HG02623 (cell line): ENCODE data around the gene CAPN15.
"Not testable (repeated sequence)": the region's sequence is repeated elsewhere in the genome, so short reads cannot be mapped to it uniquely, and the experiment has no call there.

Source experiments
- ATAC-seq: cut with Tn5 transposase; IDR thresholded peaks from one replicate; pipeline ENCODE4 v1.9.1; 2021; ENCODE audit warnings: moderate library complexity; ENCODE audit not compliant: unreplicated experiment

CAPN15 gene

DNA sequence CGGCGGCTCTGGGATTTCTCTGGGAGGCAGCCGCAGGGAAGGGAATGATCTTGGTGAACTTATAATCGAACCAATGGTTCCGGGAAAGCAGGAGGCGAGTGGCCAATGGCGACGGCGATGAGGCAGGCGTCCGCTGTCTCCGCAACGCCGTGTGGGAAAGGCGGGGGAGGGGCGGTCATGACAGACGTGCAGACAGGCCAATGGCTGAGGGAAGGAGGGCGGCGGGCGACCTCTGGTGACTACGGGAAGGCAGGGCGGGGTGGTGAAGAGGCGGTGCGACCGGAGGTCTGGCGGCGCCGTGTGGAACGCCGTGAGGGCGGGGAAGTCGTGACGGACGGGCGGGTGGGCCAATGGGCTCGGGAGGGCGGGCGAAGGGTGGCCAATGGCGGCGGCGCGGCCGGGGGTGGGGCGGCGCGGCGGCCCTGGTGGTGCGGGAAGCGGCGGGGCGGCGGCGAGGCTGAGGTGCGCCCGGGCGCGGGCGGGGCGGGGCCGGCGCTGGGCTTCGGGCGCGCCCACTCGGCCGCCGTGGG lies 62.2 kb downstream of the CAPN15 start, which contains the start of gene RAB40C:
TSS of gene RAB40C (plus strand) at position 409 of the 530 bp plus-strand sequence. CDS start 226 bp downstream, outside the sequence.
- peak; percentile 69 for ATAC-seq

DNA sequence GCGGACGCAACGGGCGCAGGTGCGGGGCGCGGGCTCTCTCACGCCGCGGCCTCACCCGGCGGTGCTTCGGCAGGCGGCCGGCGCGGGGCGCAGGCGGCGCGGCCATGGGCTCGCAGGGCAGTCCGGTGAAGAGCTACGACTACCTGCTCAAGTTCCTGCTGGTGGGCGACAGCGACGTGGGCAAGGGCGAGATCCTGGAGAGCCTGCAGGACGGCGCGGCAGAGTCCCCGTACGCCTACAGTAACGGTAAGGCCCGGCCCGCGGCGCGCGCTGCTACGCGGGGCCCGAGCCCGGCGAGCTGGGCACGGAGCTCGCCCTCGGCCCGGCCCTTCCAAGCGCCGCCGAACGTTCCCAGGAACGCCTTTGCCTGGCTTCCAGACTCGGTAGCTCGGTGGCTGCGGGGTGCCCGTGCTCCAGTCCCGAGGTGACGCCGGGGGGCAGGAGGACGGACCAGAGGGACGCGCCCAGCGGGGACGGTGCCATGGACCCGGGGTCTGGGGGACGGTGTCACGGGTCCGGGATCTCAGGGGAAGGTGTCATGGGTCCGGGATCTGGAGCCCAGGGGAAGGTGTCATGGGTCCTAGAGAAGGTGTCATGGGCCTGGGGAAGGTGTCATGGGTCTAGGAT lies 62.8 kb downstream of the CAPN15 start:
- ATAC-seq: no peak

DNA sequence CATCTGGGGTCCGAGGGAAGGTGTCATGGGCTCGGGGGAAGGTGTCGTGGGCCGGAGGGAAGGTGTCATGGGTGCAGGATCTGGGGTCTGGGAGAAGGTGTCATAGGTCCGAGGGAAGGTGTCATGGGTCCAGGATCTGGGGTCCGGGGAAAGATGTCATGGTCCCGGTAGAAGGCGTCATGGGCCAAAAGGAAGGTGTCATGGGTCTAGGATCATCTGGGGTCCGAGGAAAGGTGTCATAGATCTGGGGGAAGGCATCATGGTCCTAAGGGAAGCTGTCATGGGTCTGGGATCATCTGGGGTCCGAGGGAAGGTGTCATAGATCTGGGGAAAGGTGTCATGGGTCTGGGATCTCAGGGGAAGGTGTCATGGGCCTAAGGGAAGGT lies 63.3 kb downstream of the CAPN15 start:
- ATAC-seq: no peak

DNA sequence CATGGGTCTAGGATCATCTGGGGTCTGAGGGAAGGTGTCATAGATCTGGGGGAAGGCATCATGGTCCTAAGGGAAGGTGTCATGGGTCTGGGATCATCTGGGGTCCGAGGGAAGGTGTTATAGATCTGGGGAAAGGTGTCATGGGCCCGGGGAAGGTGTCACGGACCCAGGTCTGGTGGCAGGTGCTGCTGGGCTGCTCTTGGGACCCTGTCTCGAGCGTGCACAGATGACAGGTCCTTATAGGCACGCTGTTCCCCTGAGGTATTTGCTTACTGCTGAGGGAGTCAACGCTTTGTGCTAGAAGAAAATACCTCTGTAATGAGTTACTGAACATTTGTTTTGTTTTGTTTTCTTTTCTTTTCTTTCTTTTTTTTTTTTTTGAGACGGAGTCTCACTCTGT lies 63.7 kb downstream of the CAPN15 start:
- ATAC-seq: no peak

DNA sequence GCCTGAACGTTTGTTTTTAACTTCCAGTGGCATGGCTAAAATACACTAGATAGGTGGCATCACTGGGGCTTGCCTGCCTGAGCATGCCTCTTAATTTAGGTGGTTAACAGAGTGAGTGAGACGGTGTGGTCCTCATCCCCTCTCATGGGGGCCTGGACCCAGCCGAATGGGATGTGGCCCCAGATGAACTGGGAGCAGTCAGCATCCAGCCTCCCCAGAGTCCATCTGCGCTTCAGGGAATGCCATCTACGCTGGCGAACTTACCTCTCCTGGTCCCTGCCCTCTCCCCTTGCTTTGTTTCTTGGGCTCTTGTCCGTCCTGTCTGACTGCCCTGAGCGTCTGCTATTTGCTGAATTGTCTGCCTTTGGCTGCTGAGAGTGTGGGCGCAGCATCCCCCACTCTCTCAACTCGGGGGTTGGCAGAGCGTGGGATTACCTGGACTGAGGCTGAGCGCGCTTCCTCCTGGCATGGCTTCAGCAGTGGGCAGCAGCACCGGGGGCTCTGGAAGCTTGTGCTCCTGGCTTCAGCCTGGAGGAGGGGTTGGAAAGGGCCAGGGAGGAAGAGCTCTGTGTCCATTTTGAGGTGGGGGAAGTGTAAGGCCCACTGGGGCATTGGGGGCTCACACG lies 64.5 kb downstream of the CAPN15 start:
- ATAC-seq: no peak

DNA sequence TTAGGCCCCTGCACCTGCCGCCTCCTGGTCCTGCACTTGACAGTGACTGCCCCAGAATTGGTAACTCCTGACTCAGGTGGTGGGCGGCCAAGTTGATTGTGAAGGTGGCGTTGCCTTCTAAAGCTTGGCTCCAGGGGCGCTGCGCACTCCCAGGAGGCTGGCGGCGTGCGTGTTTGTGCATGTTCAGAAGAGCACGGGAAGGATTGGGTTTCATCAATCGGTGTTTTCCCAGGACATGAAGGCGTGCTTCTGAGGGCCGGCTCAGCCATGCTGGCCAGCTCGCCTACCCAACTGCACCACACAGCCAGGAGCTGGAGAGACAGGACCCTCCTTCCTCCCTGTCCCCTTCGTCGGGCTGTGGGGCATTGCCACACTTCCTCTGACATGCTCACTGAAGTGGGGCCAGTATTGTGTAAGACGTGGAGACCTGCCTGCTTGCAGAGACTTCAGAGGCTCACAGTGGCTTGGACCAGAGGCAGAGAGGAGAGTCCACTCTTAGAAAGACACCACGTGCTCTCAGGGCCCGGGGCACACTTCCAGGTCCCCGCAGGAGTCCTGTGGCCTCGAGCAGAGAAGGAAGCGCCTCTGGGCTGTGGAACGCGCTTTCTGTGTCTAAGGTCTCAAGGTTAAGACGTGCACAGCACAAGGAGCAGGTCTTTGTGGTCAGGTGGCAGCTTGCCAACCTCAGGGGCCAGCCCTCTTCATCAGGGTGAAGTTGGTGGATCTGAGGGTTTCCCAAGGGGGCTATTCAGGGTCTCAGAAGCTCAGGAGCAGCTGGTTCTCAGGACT lies 65.2 kb downstream of the CAPN15 start:
- ATAC-seq: no peak

DNA sequence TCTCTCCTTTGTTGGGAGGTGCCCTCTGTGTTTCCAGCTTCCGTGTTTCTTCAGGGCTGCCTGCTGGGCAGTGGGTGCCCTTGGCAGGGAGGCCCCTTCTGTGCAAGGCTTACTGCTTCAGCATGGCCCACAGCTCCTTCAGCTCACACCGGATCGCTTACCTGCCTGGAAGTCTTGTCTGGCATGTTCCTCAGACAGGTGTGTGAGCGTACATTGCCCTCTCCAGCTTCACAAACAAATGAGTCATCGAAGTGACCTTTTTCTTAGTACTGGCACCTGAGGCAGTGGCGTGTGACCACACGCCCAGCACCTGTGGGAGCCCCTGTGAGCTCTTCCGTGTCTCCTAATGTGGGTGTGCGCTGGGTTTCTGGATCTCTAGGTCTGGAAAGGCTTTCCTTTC lies 65.9 kb downstream of the CAPN15 start:
- ATAC-seq: no peak

DNA sequence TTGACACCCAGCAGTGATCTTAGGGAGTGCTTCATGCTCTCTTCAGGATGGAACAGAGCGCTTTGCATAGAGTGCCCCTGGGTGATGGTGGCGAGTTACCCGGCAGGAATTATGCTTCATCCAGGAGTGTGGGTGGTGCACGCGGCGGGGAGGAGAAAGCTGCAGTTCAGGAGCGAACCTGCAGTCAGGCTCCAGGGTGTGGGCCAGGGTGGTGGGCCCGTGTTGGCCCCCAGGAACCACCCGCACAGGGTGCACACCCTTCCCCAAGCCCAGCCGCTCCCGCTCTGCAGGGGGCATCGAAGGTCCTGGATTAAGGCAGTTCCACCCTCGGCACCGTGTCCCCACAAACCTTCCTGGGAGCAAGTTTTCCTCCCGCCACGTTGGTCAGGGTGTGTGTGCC lies 66.3 kb downstream of the CAPN15 start:
- no peak for ATAC-seq

DNA sequence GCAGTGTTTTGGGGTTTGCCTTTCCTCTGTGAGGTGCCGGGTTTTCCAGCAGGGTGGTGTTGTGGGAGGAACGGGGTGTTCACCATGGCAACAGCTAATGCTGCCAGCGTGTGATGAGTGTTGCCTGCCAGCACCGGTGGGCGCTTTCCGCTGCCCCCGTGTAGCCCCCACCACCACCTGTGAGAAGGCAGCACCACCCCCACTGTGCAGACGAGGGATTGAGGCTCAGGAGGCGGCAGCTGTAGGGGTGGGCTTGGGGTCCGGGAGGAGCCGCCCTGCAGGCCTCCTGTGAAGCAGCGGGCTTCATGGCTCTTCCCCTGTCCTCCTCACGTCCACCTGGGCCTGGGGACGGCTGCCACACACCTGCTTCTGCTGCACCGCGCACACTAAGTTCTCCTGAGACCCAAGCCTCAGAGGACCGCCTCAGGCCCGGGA lies 67.6 kb downstream of the CAPN15 start:
- no peak for ATAC-seq

DNA sequence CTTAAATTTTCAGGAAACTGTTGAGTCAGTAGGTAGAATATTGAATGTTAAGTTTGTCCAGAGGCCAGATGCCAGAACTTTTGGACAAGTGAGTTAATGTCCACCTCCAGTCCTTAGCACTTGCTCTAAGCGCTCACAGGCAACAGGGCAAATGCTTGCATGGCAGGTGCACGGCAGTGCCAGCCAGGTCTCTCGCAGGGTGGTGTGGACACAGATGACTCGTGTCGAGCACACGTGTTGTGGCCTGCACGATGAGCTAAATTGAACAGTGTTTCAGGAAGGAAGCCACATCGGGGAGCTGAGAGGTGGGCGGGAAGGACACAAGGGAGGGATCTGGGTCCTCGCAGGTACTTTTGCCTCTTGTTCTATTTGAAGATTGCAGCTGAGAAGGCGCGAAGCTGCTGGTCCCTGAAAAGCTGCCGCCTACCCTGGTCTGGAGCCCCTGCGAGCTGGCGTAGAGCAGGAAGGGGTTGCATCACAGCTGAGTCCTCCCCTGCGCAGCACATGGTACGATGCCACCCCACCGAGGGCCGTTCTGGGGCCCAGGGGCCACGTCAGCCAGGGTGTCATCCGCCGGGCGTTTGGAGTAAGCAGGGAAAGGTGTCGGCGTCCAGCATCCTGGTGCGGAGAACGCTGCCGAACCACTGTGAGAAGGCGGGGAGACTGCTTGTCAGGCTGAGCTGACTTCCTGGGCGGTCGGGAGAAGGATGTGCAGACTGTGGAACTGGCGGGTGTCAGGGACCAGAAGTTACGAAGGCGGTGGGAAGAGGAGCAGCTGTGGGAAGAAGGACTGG lies 68.6 kb downstream of the CAPN15 start:
- ATAC-seq: no peak

DNA sequence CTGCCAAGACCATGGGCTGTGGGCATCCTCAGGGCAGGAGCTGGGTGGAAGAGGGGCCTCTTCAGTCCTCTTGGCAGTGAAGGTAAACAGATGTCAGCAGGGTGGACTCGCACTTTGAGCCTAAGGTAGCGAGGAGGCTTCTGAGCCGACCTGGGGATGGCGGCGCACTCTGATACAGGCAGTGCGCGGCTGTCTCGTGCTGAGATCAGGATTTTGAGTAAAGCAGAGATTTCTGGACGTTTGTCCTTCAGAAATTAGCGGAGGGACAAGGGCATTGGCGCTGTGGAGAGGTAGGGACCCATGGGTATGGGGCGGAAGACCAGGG lies 69.2 kb downstream of the CAPN15 start:
- ATAC-seq: no peak

DNA sequence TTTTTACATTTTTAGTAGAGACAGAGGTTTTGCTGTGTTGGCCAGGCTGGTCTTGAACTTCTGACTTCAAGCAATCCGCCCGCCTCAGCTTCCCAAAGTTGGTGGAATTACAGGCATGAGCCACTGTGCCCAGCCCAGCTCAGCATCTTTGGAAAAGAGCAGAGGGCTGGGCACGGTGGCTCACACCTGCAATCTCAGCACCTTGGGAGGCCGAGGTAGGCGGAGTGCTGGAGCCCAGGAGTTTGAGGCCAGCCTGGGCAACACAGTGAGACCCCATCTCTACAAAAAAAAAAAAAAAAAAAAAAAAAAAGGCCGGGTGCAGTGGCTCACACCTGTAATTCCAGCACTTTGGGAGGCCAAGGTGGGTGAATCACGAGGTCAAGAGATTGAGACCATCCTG lies 70.1 kb downstream of the CAPN15 start:
- ATAC-seq: not testable (repeated sequence)

DNA sequence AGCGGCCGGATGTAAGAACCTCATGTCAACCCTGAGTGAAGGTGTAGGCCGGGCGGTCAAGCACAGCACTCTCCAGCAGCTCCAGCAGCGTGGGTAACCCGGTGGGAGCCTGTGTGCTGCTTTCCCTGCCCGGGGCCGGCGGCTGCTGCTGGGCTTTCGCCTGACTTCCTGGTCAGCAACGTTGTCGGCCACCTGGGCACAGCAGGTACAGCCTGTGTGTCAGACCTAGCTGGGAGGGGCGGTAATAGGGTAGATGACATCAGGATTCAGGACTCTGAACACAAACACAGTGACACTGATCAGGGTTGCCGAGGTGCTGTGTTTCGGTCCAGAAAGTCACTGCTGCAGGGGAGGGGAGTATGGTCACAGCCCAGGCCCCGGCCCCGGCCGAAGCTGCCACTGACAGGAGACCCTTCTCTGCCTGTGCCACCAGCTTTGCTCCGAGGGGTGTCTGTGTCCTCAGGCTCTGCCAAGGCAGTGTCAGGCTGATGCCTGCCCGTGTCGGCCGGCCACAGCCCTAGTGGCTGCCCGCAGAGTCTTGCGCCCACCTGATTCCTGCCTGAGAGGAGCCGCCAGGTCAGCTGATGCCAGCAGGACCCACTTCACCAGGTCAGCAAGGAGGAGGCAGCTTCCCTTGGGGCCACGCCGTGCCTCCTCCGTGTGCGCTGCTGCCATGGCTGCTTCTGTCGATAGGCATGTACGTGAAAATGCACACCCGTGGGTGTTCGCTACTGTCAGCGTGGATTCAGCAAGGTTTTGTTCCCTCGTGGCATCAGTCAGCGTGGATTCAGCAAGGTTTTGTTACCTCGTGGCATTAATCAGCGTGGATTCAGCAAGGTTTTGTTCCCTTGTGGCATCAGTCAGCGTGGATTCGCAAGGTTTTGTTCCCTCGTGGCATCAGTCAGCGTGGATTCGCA lies 71.6 kb downstream of the CAPN15 start:
- ATAC-seq: no peak

DNA sequence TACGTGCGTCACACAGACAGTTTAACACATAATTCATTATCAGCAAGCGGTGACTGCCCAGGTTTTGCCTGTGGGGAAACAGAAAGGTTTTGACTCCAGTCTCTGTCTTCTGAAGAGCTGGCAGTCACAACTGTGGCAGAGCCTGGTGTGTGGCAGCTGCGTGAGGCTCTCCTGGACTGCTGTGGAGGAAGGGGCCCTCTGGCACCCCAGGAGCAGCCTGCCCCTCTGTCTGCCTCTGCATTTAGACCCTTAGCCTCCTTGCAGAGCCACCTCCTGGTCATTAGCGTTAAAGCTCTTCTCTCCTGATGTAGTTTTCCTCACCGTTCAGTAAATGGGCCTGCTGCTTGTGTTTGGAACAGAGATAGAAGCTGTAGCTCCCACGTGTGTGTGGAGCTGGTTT lies 73.3 kb downstream of the CAPN15 start:
- no peak for ATAC-seq

DNA sequence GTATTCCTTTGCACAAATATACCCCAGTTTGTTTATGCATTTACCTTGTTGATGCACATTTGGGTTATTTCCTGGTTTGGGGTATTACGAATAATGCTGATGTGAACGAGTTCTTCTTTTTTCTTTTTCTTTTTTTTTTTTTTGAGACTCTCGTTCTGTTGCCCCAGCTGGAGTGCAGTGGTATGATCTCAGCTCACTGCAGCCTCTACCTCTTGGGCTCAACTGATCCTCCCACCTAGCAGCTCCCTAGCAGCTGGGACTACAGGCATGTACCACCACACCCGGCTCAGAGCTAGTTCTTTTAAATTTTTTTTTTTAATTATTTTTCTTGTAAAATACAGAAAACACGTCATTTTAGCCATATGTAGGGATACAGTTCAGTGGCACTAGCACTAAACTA lies 76.4 kb downstream of the CAPN15 start:
- ATAC-seq: no peak
